DMS79 (cell line): Measurements from ENCODE around the gene SLIT1.
"Not testable (repeated sequence)": the region's sequence is repeated elsewhere in the genome, so short reads cannot be mapped to it uniquely, and the experiment has no call there.

Experiments
- DNase-seq: peaks from one replicate; lab custom pipeline; 2025; lab: John Stamatoyannopoulos, UW

Gene SLIT1

GRCh38 chr10:97042716-97043562 lies 142.8 kb downstream of the SLIT1 start:
- DNase-seq, result no peak

- no peak for DNase-seq
Measured at GRCh38 chr10:97042081-97042480, 143.7 kb downstream of the SLIT1 start.

- no peak for DNase-seq
Measured at GRCh38 chr10:97040706-97041105, 145.1 kb downstream of the SLIT1 start.

GRCh38 chr10:97040248-97040584 lies 145.5 kb downstream of the SLIT1 start:
- no peak for DNase-seq

GRCh38 chr10:97039538-97040247 lies 146.1 kb downstream of the SLIT1 start:
- no peak for DNase-seq

- DNase-seq, result no peak
Measured at GRCh38 chr10:97038688-97039087, 147.1 kb downstream of the SLIT1 start.

GRCh38 chr10:97037365-97038361 lies 148.1 kb downstream of the SLIT1 start:
- DNase-seq, result peak; percentile 73

GRCh38 chr10:97034958-97035769 lies 150.6 kb downstream of the SLIT1 start:
- DNase-seq, result no peak

- DNase-seq, result no peak
Measured at GRCh38 chr10:97034301-97034700, 151.5 kb downstream of the SLIT1 start.

- not testable (repeated sequence) for DNase-seq
Measured at GRCh38 chr10:97033841-97034240, 151.9 kb downstream of the SLIT1 start.

GRCh38 chr10:97032624-97033023 lies 153.1 kb downstream of the SLIT1 start:
- no peak for DNase-seq

- DNase-seq, result no peak
Measured at GRCh38 chr10:97031459-97031858, 154.3 kb downstream of the SLIT1 start.

GRCh38 chr10:97030894-97031293 lies 154.9 kb downstream of the SLIT1 start:
- DNase-seq, result no peak

GRCh38 chr10:97029271-97029670 lies 156.5 kb downstream of the SLIT1 start:
- DNase-seq, result no peak

GRCh38 chr10:97028832-97029178 lies 157.0 kb downstream of the SLIT1 start:
- no peak for DNase-seq

GRCh38 chr10:97028126-97028831 lies 157.5 kb downstream of the SLIT1 start:
- no peak for DNase-seq

GRCh38 chr10:97025613-97026242 lies 160.0 kb downstream of the SLIT1 start:
- DNase-seq, result no peak

GRCh38 chr10:97024168-97025073 lies 161.3 kb downstream of the SLIT1 start:
- no peak for DNase-seq
